GM21786 (cell line): Measurements from ENCODE around the gene TRIM67.
"Not testable (repeated sequence)": the region's sequence is repeated elsewhere in the genome, so short reads cannot be mapped to it uniquely, and the experiment has no call there.

Source experiments
- ATAC-seq: cut with Tn5 transposase; IDR thresholded peaks from one replicate; pipeline ENCODE4 v1.9.1; 2021; ENCODE audit not compliant: unreplicated experiment

TRIM67 gene

GRCh38 chr1:231161667-231162296 is at the start of gene TRIM67:
Gene TRIM67, plus strand, starts transcription at chr1:231162058. Its CDS starts 912 bp downstream, at chr1:231162970.
- ATAC-seq, result no peak

DNA sequence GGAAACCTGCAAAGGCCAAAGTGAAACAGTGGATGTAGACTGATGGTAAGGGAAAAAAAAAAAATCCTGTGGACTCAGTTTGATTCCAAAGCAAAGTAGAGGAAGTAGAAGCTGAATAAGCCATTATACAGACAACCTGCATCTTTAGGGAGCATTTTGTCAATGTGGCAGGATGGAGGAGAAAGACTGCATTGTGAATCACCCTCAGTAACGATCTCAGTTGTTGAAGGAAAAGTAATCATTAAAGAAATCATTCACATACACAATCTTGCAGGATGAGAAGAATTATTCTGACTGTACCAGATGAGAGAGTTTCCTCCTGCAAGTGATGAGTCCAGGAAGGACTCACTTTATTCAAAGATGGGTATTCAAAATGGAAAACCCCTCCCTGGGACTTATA is 45.1 kb upstream of the TRIM67 start:
- no peak for ATAC-seq

DNA sequence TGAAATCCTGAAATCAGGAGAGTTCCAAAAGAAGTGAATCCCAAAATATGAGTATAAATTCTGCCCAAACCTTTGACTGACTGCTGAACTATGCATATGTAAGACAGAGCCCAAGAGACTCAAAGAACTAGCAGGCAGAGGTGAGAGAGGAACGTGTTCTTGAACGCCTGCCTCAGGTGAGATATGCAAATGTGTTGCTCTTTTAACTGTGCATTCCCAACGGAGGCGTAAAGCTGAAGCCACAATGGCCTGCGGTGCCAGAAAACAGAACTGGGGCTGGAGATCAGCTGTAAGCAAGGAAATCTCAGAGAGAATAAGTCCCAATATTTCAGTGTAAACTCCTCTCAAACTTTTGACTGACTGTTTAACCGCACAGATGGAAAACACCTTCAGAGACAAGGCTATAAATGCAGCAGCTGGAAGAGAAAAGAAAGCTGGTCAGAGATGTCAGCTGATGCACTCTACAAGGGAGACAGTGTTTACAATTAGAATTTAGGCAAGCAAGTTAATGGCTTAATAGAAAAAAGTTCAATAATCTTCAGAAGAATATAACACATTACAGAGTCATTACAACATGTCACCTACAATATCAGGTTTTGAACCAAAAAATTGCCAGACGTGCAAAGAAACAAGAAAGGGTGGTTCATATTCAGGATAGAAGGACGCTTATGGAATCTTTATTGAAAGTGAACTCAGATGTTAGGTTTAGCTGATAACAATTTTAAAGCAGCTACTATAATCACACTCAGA is 43.0 kb upstream of the TRIM67 start:
- ATAC-seq, result no peak

GRCh38 chr1:231121533-231121932 is 40.3 kb upstream of the TRIM67 start:
- ATAC-seq, result no peak

DNA sequence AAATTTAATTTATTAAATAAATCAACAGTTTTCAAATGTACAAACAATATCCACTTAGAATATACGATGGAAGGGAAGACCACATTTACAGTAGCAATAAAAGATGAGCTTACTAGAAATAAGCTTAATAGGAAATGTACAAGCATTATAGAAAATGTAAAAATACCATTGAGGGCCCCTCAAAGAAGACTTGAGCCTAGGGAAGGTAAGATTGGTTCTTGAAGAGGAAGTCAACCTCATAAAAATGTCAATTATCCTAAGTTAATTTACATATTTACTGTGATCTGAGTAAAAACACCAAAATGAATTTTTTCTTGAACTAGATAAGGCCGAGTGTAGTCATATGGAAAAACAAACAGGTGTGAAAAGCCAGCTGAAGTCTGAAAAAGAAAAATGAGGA is 39.7 kb upstream of the TRIM67 start:
- ATAC-seq, result no peak

DNA sequence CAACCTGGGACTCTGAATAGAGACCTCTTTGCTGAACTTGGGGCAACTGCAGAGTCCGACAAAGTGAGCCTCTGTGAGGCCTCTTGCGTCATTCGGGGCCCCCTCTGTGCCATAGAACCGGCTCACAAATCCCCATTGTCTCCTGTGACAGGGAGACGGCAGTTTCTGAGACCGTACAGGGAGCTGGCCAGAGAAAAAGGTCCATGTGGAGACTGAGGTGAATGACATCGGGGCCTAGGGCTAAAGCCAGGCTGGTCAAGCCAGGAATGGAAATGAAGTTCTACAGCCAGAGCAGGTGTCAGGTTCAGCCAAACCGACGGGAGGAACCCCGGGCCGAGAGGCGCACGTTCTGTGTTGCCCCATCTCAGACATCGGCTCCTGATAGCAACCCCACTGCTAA is 37.1 kb upstream of the TRIM67 start:
- ATAC-seq, result no peak

DNA sequence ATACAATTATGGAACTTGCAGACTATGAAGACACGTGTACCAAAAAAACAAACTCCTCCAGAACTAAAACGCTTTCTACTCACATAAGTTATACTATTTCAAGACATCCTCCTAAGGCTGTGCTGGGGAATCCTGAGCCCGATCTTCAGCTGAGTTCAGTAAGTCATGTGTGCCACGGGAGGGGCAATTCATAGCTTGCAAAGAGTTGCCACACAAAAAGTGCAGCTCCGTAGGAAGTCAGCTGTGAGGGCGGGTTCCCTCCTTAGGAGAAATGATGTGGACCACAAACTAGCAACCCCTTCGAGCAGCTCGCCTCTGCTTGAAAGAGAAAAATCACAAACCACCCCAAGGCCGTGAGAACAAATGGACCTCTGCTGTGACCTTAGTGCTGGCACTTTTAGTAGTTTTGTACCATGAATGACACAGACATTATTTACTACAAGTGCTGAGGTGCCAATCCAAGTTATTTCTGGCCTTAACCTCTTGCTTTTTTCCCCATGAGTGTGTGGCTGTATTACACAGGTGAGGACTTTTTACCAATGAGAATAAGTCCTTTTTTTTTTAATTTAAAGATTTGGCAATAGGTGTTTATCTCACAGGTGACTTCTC is 35.8 kb upstream of the TRIM67 start:
- ATAC-seq, result no peak

- not testable (repeated sequence) for ATAC-seq
These were observed 34.8 kb upstream of the TRIM67 start for GRCh38 chr1:231127106-231127505.

DNA sequence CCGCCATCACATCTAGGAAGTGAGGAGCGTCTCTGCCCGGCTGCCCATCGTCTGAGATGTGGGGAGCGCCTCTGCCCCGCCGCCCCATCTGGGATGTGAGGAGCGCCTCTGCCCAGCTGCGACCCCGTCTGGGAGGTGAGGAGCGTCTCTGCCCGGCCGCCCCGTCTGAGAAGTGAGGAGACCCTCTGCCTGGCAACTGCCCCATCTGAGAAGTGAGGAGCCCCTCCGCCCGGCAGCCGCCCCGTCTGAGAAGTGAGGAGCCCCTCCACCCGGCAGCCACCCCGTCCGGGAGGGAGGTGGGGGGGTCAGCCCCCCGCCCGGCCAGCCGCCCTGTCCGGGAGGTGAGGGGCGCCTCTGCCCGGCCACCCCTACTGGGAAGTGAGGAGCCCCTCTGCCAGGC is 33.4 kb upstream of the TRIM67 start:
- ATAC-seq, result not testable (repeated sequence)

DNA sequence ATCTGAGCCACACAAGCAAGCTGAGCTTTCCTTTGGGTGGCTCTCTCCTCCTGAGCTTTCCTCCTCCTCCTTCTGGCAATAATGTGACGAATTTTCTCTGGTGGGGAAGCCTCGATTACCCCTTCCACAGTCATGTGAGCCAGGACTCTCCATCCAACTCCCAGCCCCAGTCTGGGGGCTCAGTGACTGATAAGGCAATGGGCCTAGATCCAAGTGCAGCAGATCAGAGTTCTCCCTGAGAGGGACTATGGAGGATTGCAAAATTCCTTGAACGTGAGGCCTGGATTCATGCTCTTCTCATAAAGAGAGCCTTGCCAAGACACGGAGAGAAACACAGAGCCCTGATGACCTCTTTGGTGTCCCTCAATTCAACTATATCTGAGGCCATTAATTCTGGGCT is 31.3 kb upstream of the TRIM67 start:
- no peak for ATAC-seq

DNA sequence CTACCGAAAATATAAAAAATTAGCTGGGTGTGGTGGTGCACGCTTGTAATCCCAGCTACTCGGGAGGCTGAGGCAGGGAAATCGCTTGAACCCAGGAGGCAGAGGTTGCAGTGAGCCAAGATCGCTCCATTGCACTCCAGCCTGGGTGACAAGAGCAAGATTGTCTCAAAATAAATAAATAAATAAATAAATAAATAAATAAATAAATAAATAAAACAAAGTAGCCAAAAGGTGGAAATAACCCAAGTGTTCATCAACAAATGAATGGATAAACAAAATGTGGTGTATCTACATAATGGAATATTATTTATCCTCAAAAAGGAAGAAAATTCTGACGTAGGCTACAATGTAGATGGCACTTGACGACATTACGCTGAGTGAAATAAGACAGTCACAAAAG is 29.3 kb upstream of the TRIM67 start:
- ATAC-seq, result not testable (repeated sequence)

GRCh38 chr1:231134624-231135023 is 27.2 kb upstream of the TRIM67 start:
- ATAC-seq, result no peak

DNA sequence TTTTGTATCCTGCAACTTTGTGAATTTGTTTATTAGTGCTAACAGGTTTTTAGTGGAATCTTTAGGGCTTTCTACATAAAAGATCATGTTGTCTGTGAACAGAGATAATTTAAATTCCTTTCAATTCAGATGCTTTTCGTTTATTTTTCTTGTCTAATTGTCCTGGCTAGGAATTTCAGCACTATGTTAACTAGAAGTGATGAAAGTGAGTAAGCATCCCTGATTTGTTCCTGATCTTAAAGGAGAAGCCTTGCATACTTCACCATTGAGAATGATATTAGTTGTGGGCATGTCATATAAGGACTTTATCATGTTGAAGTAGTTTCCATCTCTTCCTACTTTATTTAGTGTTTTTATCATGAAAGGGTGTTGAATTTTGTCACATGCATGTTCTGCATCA is 23.6 kb upstream of the TRIM67 start:
- no peak for ATAC-seq

DNA sequence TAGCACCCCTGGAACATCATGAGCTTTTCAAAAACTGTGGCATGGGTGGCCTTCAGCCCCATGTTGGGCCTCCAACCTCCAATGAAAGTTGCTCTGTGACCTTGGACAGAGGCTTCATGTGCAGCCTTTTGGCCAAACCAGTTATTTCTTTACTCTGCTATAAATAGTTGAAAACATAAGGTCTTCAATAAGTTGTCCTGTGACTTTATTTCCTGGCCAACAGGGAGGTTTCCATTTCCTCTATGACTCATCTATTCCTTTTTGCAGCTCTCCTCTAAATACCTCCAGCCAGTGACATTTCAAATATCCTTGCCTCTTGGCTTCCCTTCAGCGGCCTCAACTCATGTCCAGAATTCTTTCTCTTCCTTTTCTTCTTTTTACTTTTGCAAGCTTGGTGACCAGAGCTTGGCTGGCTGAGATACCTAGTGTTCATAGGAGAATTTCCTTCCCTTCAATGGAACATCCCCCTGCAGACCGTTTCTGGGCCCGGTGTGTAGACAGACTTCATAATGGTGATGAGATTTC is 22.7 kb upstream of the TRIM67 start:
- no peak for ATAC-seq

GRCh38 chr1:231139659-231140654 is 21.9 kb upstream of the TRIM67 start:
- no peak for ATAC-seq

- ATAC-seq, result no peak
These were observed 17.3 kb upstream of the TRIM67 start for GRCh38 chr1:231144416-231145193.

GRCh38 chr1:231147896-231148295 is 14.0 kb upstream of the TRIM67 start:
- ATAC-seq, result no peak

DNA sequence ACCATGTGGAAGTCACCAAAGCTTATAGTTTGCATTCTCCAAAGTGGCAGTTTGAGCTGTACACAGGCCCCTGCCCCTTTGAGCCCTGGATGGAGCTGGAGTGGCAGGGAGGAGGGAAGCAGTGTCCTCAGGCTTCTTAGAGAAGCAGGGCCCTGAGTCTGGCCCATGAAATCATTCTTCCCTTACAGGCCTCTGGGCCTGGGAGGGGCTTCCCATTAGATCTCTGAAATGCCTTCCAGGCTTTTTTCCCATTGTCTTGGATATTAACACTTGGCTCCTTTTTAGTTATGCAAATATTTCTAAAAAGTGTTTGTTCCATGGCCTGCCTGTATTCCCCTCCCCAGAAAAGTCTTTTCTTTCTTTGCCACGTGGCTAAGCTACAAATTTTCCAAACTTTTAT is 10.0 kb upstream of the TRIM67 start:
- no peak for ATAC-seq

DNA sequence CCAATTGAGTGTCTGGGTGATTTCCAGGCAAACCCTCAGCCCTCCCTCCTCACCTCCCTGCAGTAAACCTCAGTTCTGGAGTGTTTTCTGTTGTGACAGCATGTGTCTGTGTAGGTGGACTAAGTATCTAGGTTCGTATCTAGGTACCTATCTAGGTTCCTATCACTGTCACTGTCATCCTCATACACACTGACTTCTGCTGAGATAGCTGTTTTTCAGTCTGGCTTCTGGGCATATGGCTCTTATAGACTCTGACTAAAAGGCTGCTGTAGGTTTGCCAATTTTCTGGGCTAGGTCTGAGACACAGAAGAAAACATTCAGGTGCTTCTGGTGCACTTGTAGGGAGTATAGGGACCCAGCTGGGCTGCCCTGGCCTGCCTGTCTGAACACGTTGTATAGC is 8.1 kb upstream of the TRIM67 start:
- no peak for ATAC-seq

DNA sequence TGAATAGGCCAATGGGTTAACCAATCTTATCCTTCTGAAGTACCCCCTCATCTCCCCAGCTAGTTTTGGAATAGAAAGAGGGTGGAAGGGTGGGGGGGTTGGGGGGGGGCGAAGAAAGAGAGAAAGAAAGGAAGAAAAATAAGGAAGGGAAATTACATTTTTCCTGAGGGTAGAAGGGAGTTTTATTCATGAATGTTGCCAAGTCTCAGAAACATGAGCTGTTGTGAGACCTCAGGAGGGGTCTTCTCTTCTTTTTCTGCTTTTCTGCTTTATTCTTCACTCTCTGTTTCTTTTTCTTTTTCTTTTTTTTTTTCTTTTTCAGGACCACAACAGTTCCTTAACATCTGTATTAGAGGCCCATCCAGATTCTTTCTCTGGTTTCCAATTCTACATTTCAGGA is 6.0 kb upstream of the TRIM67 start:
- ATAC-seq, result no peak
